Keratinocyte (primary cell): ENCODE results near the gene ARTN. TPM values are rescaled to one million over a fixed set of nuclear protein-coding genes. Genes with fewer than 3 reads are reported as not detected.
A peak's percentile ranks its signal among the peaks of the same experiment; 100 is the strongest.

ENCODE experiments used
- DNase-seq: peaks from one replicate; pipeline ENCODE4 v3.0.0-alpha.2; 2011; ENCODE audit warnings: low read depth, missing footprints, low spot score
- FAIRE-seq: peaks from 2 replicates; lab custom pipeline; 2011; peaks lifted over from hg19 to GRCh38; lab: Jason Lieb, UNC
- H2AFZ ChIP-seq: 2 replicates; pipeline ENCODE4 v1.6.0; 2012; ENCODE audit warnings: low read length, control low read depth, inconsistent platforms; ENCODE audit not compliant: control insufficient read depth
- H3K27ac ChIP-seq: 2 replicates; pipeline ENCODE4 v1.5.1; 2011; ENCODE audit warnings: low read length; ENCODE audit not compliant: control insufficient read depth, insufficient read depth
- H3K27me3 ChIP-seq: 3 replicates; pipeline ENCODE4 v1.6.0; 2011; ENCODE audit warnings: low read length; ENCODE audit not compliant: control insufficient read depth, insufficient read depth; ENCODE audit errors: extremely low read depth
- H3K36me3 ChIP-seq, 2 experiments: 2 replicates in 1 of 2; 3 replicates in 1 of 2; pipeline ENCODE4 v1.5.1; 2011; ENCODE audit warnings: low read length in 2 of 2, mild to moderate bottlenecking in 1 of 2; ENCODE audit not compliant: control insufficient read depth in 2 of 2, insufficient read depth in 2 of 2; ENCODE audit errors: extremely low read depth in 1 of 2
- H3K4me1 ChIP-seq: 3 replicates; pipeline ENCODE4 v1.5.1; 2011; ENCODE audit warnings: low read length; ENCODE audit not compliant: control insufficient read depth, insufficient read depth; ENCODE audit errors: extremely low read depth
- H3K4me2 ChIP-seq: 3 replicates; pipeline ENCODE4 v1.6.0; 2011; ENCODE audit warnings: low read depth, low read length; ENCODE audit not compliant: control insufficient read depth, insufficient read depth; ENCODE audit errors: extremely low read depth
- H3K4me3 ChIP-seq, 3 experiments: fragments of 200-600 bp in 1 of 3; sonication (generic) in 1 of 3; 2 replicates in 2 of 3; 3 replicates in 1 of 3; pipeline ENCODE4 v1.5.1; 2011 to 2016; ENCODE audit warnings: low read length in 3 of 3, mild to moderate bottlenecking in 3 of 3, control low read depth in 2 of 3, inconsistent platforms in 1 of 3, low read depth in 1 of 3, mixed read lengths in 1 of 3, mixed run types in 1 of 3, moderate library complexity in 1 of 3; ENCODE audit not compliant: control insufficient read depth in 2 of 3, insufficient read depth in 2 of 3; ENCODE audit errors: extremely low read depth in 1 of 3
- H3K79me2 ChIP-seq: 2 replicates; pipeline ENCODE4 v1.6.0; 2012; ENCODE audit warnings: low read length; ENCODE audit not compliant: control insufficient read depth, insufficient read depth
- H3K9ac ChIP-seq: 3 replicates; pipeline ENCODE4 v1.6.0; 2011; ENCODE audit warnings: low read length; ENCODE audit not compliant: control insufficient read depth, insufficient read depth; ENCODE audit errors: extremely low read depth
- H3K9me1 ChIP-seq: 3 replicates; pipeline ENCODE4 v1.6.0; 2011; ENCODE audit warnings: low read length; ENCODE audit not compliant: control insufficient read depth, insufficient read depth; ENCODE audit errors: extremely low read depth
- H3K9me3 ChIP-seq: 2 replicates; pipeline ENCODE4 v1.5.1; 2012; ENCODE audit warnings: low read depth, low read length; ENCODE audit not compliant: control insufficient read depth
- H4K20me1 ChIP-seq: 3 replicates; pipeline ENCODE4 v1.6.0; 2011; ENCODE audit warnings: low read length; ENCODE audit not compliant: control insufficient read depth, insufficient read depth; ENCODE audit errors: extremely low read depth
- EZH2 ChIP-seq: IDR thresholded peaks from one replicate; pipeline ENCODE4 v1.6.1; 2012; ENCODE audit warnings: inconsistent platforms, mild to moderate bottlenecking, low read length, moderate library complexity
- dilution Hi-C: fragments of 300-500 bp; cut with MboI; formaldehyde crosslinking; loops from one replicate; pipeline ENCODE4 v1.7.0; 2020; ENCODE audit warnings: low sequenced_read_pairs; ENCODE audit not compliant: extremely low pct_ligation_motif_present
- polyA plus RNA-seq, 5 experiments: library from polyadenylated mRNA; depleted of rRNA in 3 of 5; stranded (reverse) in 3 of 5; stranded (forward) in 1 of 5; unstranded in 1 of 5; fragments of >200 nt; gene quantifications; 1 replicate in 1 of 5; 2 replicates in 3 of 5; 3 replicates in 1 of 5; pipeline versions ENCODE4 v1.2.1 to v1.2.3, GENCODE V29; 2011 to 2012; ENCODE audit warnings: missing spikeins in 2 of 5, low read depth in 1 of 5, low replicate concordance in 1 of 5
- TF ChIP-seq, protein P1 (sequence below), 3 experiments: IDR thresholded peaks in 1 of 3; conservative IDR thresholded peaks in 1 of 3; optimal IDR thresholded peaks in 1 of 3; 2 replicates in 2 of 3; 3 replicates in 1 of 3; pipeline versions ENCODE3 to v1.5.1; 2011; ENCODE audit warnings: low read length in 3 of 3, mild to moderate bottlenecking in 3 of 3, moderate library complexity in 2 of 3, control low read depth in 1 of 3, inconsistent platforms in 1 of 3; ENCODE audit not compliant: insufficient read depth in 2 of 3; ENCODE audit errors: extremely low read depth in 1 of 3

Gene ARTN
- polyA plus RNA-seq, 1 donor (not counting 4 experiments of a cell fraction or from before 2014, with no cell fraction given), result 27.2 TPM

DNA sequence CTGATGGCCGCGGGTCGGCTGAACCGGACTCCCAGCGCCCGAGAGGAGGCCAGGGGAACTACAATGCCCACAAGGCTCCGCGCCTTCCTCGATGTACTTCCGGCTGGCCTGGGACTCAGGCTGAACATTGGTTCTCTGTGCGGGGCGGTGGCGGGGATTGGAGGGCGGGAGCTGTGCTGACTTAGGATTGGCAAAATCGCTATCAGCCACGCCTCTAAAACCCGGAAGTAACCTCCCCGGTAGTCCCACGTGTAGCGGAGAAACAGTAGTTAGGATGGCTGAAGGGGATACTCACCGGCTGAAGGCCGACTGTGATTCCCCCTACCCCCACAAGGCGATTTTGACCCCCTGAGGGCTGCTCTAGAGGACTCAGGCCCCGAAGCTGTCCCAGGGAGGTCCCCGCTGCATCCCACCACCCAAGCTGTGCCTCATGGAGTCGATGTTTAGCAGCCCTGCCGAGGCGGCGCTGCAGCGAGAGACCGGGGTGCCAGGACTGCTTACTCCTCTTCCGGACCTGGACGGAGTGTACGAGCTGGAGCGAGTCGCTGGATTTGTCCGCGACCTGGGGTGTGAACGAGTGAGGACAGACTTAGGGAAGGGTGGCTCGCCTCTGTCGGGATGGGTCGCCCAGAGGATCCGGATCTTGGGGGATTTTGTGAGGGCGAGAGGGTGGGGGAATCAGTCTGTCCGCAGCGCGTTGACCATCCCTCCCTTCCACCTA lies 36.3 kb downstream of the ARTN start, which contains the start of gene DPH2:
TSS of gene DPH2 (plus strand) at position 265 of the 721 bp plus-strand sequence. CDS start at position 431, 166 bp downstream.
- peak; percentile 95 for FAIRE-seq
- peaks cover 21 to 30% of the 10 kb centered on the region in 2 experiments for H3K36me3 ChIP-seq

DNA sequence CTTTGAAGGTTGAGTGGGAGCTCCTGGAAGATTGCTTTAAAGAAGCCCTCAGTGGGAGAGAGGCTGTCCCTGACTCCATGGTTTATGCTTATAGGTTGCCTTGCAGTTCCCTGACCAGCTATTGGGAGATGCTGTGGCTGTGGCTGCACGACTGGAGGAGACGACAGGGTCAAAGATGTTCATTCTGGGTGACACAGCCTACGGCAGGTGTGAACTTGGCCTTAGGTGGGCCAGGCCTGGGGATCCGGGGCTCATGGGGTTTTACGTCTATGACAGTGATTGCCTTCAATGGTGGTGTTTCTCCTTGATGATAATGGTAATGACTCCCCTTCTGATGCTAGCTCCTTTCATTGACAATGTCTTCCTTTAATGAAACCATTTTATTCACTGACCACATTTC lies 36.9 kb downstream of the ARTN start:
- H3K9me3 ChIP-seq, result no peaks in the 10 kb centered on the region
- H3K9ac ChIP-seq, result peak overlapping the region; percentile 87
- H2AFZ ChIP-seq, result no peak overlapping the region
- no peak for DNase-seq
- peaks cover 20 to 30% of the 10 kb centered on the region in 2 experiments for H3K36me3 ChIP-seq
- H3K79me2 ChIP-seq, result peaks cover 24% of the 10 kb centered on the region
- H3K9me1 ChIP-seq, result peaks cover 5% of the 10 kb centered on the region
- TF ChIP-seq EZH2, result no peak
- TF ChIP-seq, protein P1, sequence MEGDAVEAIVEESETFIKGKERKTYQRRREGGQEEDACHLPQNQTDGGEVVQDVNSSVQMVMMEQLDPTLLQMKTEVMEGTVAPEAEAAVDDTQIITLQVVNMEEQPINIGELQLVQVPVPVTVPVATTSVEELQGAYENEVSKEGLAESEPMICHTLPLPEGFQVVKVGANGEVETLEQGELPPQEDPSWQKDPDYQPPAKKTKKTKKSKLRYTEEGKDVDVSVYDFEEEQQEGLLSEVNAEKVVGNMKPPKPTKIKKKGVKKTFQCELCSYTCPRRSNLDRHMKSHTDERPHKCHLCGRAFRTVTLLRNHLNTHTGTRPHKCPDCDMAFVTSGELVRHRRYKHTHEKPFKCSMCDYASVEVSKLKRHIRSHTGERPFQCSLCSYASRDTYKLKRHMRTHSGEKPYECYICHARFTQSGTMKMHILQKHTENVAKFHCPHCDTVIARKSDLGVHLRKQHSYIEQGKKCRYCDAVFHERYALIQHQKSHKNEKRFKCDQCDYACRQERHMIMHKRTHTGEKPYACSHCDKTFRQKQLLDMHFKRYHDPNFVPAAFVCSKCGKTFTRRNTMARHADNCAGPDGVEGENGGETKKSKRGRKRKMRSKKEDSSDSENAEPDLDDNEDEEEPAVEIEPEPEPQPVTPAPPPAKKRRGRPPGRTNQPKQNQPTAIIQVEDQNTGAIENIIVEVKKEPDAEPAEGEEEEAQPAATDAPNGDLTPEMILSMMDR (optimal IDR thresholded peaks at IDR 0.05 in 1 of 3, IDR thresholded peaks at IDR 0.05 in 1 of 3, conservative IDR thresholded peaks at IDR 0.05 in 1 of 3; ENCODE audit: extremely low read depth in 1 of 3, insufficient read depth in 2 of 3, low read length in 3 of 3), result no peak
- peak overlapping the region; percentile 91 to 98 (median 97) for H3K4me3 ChIP-seq
- H3K4me1 ChIP-seq, result peaks cover 16% of the 10 kb centered on the region
- peak overlapping the region; percentile 68 for H3K27ac ChIP-seq
- no peaks in the 10 kb centered on the region for H3K27me3 ChIP-seq
- peak overlapping the region; percentile 85 for H3K4me2 ChIP-seq
- H4K20me1 ChIP-seq, result no peaks in the 10 kb centered on the region
- FAIRE-seq, result no peak
- dilution Hi-C loops, result no loop called here

More for the DNA sequence above, 36.3 kb downstream of the ARTN start, which contains the start of gene DPH2:
- TF ChIP-seq EZH2, result no peak
- TF ChIP-seq, protein P1 (optimal IDR thresholded peaks at IDR 0.05 in 1 of 3, IDR thresholded peaks at IDR 0.05 in 1 of 3, conservative IDR thresholded peaks at IDR 0.05 in 1 of 3; ENCODE audit: extremely low read depth in 1 of 3, insufficient read depth in 2 of 3, low read length in 3 of 3), result peak in 1 of 3 experiments; percentile 19
- Histone ChIP-seq H3K27ac (peak within 1 kb of the TSS; percentile 68), H3K4me2 (peak within 1 kb of the TSS; percentile 85), H3K4me3 (peak within 1 kb of the TSS; percentile 91 to 98 (median 97)), H3K27me3 (no peaks in the 10 kb centered on the region), H3K79me2 (peaks cover 19% of the 10 kb centered on the region), H3K4me1 (peaks cover 16% of the 10 kb centered on the region), H4K20me1 (no peaks in the 10 kb centered on the region), H3K9me1 (peaks cover 5% of the 10 kb centered on the region), H3K9me3 (no peaks in the 10 kb centered on the region), H3K9ac (peak within 1 kb of the TSS; percentile 87), H2AFZ (peak within 1 kb of the TSS; percentile 90)
- dilution Hi-C loops, result no loop called here
- no peak for DNase-seq
